DMS79 treated with DMSO at 0.1 percent for 48 hours (cell line): ENCODE results near the gene CA11.

Experiments used
- DNase-seq: peaks from one replicate; lab custom pipeline; 2025; lab: John Stamatoyannopoulos, UW

CA11 gene

DNA sequence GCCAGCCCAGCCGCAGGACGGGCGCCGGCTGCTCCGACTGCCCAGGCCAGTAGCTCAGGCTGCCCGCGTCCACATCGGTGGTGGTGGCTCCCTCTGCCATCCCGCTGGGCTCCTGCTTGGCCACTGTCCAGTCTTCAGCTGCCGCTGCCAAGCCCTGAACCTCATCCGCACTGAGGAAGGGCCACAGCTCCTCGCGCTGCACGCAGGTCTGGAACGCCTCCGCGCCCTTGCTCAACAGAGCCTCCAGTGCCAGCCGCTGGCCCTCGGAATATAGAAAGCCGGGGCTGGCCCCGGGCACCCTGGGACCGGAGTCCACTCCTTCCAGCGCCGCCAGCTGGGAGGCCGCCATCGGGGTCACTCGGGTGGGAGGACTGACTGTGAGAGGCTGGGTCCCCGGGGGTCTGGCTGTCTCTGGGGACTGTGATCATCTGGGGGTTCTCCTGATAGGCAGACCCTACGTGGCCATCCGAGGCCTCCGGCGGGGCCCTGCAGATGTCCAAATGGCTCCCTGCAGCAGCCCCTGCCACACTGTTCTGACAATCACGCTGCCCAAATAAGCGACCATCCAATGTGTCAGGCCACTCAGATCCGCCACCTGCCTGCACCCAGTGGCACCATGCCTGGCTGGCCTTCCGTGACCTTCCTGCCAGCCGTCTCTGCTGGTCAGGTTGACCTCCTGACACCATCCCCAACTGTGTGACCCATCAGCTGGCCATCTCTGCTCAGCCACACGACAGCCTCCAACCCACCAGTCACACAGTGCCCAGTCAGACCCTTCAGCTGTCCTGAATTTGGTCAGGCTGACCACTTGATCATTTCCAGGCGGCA is 32.7 kb downstream of the CA11 start:
- DNase-seq, result no peak

GRCh38 chr19:48611872-48612271 is 34.1 kb downstream of the CA11 start:
- DNase-seq, result no peak

DNA sequence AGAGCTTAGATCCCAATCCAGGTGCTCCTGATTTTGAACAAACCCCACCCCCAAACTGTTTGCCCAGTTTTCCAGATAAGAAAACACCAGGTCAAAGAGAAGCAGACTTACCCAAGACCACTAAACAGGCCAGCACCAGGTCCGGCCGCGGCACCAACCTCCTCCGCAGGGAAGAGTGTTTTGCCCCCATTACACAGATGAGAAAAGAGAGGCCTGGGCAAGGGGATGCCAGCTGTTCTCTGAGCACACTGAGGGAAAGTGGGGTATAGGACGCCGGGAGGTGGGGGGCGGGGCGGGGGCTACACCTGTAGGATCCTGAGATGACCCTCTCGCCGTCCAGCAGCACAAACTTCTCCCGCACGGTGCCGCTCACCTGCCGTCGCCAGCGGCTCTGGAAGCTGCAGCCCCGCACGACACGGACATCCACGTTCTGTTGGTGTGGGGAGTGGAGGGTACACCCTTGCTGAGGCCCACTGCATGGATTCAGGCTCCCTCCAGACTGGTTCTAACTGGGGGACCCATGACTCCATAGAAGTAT is 36.3 kb downstream of the CA11 start:
- no peak for DNase-seq

DNA sequence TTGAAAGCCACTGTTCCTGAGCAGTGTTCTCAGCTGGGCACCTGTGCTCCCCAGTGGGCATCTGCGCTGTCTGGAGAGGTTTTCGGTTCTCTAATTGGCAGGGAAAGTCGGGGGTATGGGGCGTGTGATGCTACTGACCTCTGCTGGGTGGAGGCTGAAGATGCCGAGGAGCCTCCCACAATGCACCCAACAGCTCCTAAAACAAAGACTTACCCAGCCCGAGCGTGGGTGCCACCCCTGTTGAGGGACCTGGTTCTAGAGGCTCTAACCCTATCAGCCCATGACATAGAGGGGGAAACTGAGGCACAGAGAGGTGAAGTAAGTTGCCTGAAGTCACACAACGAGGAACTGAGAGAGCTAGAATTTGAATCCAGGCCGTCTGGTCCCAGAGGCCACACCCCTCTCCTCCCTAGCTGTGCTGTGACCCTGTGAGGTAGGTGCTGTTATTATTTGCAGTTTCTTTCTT is 37.2 kb downstream of the CA11 start:
- peak; percentile 16 for DNase-seq

GRCh38 chr19:48607359-48607755 is 38.6 kb downstream of the CA11 start:
- DNase-seq, result no peak

DNA sequence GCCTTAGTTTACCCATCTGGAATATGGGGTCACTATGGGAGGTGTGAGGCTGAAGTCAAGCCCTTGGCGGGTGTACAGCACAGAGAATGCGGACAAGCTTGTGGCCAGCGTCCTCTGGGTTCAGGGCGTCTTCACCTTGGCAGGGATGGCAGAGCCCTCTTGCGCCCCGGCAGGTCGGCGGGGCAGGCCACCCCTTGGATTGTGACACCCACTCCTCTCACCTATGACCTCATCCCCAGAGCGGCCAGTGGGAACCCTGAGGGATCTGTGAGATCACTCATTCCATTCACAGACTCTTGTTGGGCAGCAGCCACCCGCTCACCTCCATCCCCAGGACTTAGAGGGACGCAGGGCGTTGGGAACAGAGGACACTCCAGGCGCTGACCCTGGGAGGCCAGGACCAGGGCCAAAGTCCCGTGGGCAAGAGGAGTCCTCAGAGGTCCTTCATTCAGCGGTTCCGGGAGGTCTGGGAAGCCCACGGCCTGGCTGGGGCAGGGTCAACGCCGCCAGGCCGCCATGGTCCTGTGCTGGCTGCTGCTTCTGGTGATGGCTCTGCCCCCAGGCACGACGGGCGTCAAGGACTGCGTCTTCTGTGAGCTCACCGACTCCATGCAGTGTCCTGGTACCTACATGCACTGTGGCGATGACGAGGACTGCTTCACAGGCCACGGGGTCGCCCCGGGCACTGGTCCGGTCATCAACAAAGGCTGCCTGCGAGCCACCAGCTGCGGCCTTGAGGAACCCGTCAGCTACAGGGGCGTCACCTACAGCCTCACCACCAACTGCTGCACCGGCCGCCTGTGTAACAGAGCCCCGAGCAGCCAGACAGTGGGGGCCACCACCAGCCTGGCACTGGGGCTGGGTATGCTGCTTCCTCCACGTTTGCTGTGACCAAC is 39.3 kb downstream of the CA11 start, which contains the start of gene SPACA4:
Gene SPACA4 (plus strand): TSS at position 280 of the 896 bp plus-strand sequence. CDS start 237 bp downstream, at position 517.
- no peak for DNase-seq

DNA sequence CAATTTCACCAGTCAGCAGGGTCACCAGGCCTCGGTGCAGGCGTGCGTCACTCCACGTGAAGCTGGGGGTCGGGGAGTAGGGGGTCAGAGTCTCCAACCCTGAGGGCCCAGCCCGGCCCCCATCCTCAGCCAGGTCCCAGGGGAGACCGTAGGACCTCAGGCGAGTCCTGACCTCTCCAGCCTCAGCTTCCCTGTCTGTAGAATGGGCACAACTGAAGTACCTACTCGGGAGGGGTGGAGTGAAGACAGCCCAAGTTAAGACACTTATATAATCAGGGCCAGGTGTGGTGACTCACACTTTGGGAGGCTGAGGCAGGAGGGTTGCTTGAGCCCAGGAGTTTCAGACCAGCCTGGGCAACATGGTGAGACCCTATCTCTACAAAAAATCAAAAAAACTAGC is 42.1 kb downstream of the CA11 start:
- no peak for DNase-seq

- DNase-seq, result no peak
These were observed 42.5 kb downstream of the CA11 start for GRCh38 chr19:48603449-48603848.

DNA sequence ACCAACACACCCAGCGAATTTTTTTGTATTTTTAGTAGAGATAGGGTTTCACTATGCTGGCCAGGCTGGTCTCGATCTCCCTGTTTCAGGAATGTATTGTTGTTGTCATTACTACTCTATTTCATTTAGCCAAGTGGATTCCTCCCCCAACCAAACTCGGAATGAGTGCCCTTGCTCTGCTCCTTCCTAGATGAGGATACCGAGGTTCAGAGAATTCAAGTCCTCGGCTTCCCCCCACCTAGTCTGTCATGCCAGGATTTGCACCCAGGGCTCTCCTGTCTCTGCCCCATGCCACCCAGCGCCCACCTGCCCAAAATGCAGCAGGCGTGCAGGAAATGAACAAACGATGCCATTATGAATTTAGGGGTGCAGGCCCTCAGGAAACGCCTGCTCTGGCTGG is 43.0 kb downstream of the CA11 start:
- DNase-seq, result no peak

DNA sequence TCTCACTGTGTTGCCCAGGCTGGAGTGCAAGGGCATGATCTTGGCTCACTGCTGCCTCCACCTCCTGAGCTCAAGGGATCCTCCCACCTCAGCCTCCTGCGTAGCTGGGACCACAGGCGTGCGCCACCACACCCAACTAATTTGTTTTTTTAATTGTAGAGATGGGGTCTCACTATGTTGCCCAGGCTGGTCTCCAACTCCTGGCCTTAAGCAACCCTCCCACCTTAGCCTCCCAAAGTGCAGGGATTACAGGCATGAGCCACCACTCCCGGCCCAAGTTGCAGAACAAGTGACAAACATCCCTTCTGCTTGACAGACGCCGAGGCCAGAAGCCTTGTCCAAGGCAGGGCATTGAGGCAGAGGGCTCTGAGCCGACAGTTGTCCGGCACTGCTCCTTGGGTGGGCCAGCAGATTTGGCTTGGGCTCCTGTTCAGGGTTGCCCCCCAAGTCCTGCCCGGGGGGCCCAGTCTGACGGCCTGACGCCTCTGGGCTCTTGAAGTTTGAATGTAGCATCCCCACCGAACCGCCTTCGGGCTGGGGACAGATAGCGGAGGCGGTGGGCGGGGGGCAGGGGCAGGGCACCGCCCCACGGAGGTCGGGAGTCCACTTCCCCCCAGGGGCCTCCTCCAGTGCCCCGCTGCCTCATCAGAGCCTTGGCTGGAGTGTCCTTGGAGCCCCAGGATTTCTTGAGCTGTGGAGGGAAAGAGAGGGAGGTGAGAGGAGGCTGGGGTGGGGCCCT is 45.1 kb downstream of the CA11 start:
- DNase-seq, result no peak

DNA sequence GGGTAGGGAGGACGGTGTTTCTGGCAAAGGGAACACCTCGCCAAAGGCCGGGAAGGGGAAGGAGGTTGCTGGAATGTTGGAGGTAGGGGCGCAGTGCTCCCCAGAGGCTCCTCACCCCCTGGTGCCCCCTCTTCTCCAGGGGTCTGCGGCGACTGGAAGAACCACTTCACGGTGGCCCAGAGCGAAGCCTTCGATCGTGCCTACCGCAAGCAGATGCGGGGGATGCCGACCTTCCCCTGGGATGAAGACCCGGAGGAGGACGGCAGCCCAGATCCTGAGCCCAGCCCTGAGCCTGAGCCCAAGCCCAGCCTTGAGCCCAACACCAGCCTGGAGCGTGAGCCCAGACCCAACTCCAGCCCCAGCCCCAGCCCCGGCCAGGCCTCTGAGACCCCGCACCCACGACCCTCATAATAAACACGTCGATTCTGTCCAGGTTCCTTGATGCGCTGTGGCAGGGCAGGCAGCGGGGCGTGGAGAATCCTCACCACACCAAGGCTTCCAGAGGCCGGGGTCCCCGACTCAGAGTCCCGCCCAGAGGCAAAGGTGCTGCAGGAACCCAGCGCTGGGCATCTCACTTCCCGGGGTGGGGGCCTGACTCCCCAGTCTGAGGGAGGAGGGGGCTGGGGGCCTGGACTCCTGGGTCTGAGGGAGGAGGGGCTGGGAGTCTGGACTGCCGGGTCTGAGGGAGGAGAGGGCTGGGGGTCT is 46.8 kb downstream of the CA11 start:
- DNase-seq, result no peak

DNA sequence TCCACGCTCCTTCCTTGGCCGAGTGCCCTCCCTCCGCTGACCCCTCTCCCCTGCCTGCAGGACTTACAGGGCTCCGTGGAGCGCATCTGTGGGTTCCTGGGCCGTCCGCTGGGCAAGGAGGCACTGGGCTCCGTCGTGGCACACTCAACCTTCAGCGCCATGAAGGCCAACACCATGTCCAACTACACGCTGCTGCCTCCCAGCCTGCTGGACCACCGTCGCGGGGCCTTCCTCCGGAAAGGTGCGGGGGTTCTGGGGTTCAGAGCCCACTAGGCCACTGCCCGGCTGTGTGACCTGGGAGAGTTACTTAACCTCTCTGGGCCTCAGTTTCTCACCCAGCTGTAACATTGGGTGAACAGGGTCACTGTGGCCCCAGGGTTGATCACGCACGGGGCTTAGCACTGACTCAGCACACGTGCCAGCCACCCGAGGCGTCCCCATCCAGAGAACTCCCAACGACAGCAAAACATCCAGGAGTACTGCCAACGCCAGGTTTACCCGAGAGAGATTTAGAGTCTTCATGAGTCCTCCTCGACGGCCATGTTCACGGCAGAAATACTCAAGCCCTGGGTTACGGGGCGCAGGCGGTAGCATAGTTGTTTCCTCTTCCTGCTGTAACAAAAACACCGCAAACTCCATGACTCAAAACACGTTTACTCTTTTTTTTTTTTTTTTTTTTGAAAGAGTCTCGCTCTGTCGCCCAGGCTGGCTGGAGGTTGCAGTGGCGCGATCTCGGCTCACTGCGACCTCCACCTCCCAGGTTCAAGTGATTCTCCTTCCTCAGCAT is 49.1 kb downstream of the CA11 start:
- DNase-seq, result no peak

DNA sequence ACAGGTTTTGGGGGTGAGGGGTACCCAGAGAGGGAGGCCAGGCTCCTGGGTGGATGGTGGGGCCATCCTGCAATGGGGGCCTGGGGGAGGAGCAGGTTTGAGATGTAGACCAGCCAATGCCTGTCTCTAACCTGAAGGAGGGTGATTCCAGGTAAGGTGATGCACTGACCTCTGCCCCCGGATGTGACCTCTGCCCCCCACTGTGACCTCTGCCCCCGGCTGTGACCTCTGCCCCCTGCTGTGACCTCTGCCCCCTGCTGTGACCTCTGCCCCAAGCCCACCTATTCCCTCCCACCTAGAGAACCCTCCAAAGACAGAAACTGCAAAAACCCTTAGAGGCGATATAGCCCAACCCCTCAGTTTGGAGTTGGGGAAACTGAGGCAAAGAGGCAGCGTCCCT is 49.8 kb downstream of the CA11 start:
- DNase-seq, result no peak

DNA sequence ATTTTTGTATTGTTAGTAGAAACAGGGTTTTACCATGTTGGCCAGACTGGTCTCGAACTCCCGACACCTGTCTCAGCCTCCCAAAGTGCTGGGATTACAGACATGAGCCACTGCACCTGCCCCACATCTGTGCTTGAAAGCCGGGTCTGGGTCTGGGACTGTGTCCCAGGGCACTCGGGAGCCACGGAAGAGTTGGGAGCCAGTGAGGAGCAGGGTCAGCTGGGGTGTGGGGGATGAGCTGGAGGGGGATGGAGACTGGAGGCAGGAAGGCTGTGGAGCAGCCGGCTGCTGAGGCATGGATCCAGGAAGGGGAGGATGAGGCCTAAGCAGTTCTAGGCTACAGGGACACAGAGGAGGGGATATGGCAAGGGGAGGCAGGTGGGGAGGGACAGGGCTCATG is 50.2 kb downstream of the CA11 start:
- DNase-seq, result no peak

- no peak for DNase-seq
These were observed 50.8 kb downstream of the CA11 start for GRCh38 chr19:48595171-48595570.

DNA sequence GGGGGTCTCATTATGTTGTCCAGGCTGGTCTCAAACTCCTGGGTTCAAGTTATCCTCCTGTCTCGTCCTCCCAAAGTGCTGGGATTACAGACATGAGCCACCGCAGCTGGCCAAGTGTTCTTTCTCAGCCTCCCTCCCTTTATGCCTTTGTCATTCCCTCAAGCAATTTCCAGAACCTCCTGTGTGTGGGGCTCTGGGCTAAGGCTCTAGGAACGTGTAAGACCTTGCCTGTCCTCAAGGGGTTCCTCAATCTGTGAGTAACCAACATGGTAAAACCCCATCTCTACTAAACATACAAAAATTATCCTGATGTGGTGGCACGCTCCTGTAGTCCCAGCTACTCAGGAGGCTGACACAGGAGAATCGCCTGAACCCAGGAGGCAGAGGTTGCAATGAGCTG is 55.0 kb downstream of the CA11 start:
- no peak for DNase-seq

GRCh38 chr19:48588670-48589401 is 57.2 kb downstream of the CA11 start:
- DNase-seq, result peak; percentile 30
